ENCODE results near the gene ZNF639.

- TF ChIP-seq NFIC (IDR thresholded peaks at IDR 0.05) (no peak), TCF12 (IDR thresholded peaks at IDR 0.05; ENCODE audit: low read depth) (no peak), EGR1 (IDR thresholded peaks at IDR 0.05) (no peak), TAF1 (IDR thresholded peaks at IDR 0.05; ENCODE audit: low read depth) (no peak), RAD21 (IDR thresholded peaks at IDR 0.05; ENCODE audit: low read depth) (no peak), USF1 (IDR thresholded peaks at IDR 0.05) (no peak)
Measured at GRCh38 chr3:179302111-179302510, 20.7 kb upstream of the ZNF639 start.

Data from Ishikawa (cell line).